HG03108 (cell line): ENCODE results near the gene PITX3.

ENCODE experiments used
- ATAC-seq: cut with Tn5 transposase; IDR thresholded peaks from one replicate; pipeline ENCODE4 v1.9.1; 2021; ENCODE audit warnings: moderate library complexity; ENCODE audit not compliant: unreplicated experiment

The PITX3 gene

GRCh38 chr10:102241444-102242117 lies at the start of gene PITX3:
PITX3 (minus strand) TSS chr10:102241512; CDS start chr10:102232080, 9,432 bp downstream.
- peak; percentile 40 for ATAC-seq

DNA sequence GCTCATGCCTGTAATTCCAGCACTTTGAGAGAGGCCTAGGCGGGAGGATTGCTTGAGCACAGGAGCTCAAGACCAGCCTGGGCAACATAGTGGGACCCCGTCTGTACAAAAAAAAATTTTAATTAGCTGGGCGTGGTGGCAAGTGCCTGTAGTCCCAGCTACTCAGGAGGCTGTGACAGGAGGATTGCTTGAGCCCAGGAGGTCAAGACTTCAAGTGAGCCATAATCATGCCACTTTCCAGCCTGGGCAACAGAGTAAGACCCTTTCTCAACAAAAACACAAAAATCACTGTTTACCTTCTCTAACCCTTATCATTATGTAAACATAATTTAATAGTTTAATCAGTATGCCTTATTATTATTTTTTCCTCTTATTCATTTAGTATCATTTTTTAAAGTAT lies 48.5 kb upstream of the PITX3 start:
- ATAC-seq, result no peak

GRCh38 chr10:102289356-102289755 lies 48.0 kb upstream of the PITX3 start:
- no peak for ATAC-seq

DNA sequence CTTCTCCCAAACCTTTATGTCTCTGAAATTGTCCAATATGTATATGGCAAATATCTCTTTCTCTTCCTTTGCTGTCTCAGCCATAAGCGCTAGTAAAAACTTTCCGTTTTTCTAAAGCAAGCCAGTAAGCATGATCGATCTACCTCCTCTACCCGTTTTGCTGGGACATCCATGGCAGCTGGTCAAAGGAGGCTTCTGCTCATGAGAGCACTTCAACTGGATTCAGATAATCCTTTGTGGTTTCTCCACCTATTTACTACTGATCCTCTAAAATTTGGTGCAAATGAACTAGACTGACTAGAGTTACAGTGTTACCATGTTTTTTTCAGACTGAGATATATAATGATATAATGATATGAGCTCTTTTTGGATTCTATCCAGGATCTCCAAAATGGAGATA lies 46.7 kb upstream of the PITX3 start:
- no peak for ATAC-seq

- ATAC-seq, result no peak
Observed at GRCh38 chr10:102287538-102287937, 46.2 kb upstream of the PITX3 start.

DNA sequence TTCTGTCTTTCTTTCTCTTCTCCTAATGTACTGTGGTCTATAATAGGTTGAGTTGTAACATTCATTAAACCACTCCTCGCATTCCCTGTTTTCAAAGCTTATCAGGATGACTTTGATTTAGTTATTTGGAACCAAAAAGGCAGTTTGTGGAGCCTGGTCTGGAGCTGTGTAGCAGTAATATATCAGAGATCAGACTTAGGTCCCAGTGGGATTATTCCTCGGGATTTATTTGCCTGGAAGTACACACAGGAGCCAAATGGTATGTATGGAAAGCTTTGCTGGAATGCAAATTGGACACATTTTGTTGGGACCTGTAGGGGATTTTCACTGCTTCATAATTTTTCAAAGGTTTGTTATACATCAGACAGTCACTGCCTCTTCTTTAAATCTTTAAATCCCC lies 44.9 kb upstream of the PITX3 start:
- no peak for ATAC-seq

DNA sequence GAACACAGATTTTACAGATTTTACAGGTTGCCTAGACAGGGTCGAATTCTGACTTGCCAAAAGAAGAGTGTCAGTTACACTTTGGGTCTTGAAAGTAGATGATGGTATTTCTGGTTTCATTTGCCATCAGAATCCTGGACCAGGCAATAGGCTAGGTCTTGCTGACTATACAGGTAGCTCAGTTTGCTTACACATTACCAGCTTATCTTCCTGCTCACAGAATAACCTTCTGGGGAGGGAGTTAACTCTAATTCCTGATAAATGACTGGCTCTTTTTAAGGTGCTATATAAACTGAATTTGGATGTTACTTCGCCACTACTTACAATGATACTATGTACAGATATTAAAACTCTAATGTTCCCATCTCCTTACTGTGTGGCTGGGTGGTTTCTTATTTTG lies 43.8 kb upstream of the PITX3 start:
- ATAC-seq, result no peak

DNA sequence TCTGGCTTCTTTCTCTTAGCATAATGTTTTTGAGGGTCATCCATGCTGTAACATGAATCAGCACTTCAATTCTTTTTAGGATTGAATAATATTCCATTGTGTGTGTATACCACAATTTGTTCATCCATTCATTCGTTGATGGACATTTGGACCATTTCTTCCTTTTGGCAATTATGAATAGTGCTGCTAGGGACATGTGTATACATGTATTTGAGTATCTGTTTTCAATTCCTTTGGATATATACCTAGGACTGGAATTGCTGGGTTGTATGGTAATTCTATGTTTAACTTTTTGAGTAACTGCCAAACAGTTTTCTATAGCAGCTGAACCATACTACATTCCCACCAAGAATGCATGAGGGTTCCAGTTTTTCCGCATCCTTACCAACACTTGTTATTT lies 43.2 kb upstream of the PITX3 start:
- no peak for ATAC-seq

DNA sequence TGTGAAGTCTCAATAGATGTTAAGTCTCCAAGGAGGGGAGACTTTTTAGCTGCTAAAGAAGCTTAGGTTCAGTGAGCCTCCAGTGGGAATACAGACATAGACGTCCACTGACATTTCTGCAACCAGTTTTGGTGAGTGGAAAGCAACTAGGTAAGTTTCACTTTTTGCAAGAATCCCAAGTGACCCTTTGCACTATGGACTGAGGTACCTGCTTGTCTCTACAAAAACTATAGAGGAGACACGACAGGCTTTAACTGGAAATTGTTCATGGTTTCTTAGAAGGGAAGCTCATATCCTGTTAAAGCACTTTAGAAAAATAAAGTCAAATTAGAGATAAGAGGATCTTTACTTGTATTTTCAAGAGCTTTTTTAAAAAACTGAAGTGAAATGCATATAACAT lies 42.6 kb upstream of the PITX3 start:
- ATAC-seq, result no peak

DNA sequence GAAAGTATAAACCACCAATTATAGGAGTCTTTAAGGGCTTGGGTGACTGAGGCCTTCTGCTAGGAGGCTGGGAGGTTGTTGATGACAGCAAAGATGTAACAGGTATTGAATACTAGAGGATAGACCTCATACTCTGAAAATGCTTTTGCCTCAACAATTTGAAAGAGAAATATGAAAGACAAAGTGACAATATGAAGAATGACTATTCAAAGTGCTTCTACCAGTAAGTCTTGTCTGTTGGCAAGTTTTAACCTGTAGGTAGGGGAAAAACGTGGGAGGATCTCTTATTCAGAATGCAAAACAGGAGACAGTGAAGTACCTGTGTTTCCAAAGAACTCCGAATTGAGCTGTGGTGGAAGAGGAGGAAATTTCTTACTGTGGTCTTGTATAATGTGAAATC lies 42.2 kb upstream of the PITX3 start:
- ATAC-seq, result no peak

DNA sequence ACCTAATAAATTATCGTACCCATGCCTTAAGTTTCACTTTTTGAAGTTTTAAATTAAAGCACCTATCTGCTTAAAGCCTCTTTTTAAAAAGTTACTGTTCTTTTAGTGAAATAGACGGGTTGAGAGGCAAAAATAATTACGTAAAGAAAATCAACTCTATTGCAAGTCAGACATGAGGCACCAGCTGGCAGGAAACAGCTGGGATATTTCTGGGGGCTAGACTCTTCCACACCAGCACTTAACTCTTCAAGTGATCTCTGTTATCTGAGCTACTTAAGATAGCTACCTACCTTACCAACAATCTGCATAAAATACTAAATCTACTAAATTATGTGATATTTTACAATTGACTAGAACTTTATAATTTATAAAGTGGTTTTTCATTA lies 39.8 kb upstream of the PITX3 start:
- no peak for ATAC-seq

- no peak for ATAC-seq
Observed at GRCh38 chr10:102280397-102281101, 39.2 kb upstream of the PITX3 start.

DNA sequence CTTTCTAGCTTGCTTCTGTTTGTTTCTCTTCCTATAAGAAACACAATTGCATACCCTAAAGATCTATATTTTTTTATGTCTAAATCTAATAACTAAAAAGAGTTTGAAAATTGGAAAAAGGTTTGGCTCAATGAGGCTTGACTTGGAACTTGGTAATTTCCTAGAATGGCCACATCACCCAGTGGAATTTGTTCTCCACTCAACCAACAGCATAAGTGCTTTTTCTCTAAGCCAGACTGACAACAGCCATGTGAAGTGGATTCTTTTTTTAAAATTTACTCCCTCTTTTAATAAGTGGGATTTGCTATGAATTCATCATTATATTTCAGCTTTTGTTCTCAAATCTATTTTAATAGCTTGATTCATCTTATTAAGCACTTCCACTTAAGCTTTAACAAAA lies 37.8 kb upstream of the PITX3 start:
- ATAC-seq, result no peak

DNA sequence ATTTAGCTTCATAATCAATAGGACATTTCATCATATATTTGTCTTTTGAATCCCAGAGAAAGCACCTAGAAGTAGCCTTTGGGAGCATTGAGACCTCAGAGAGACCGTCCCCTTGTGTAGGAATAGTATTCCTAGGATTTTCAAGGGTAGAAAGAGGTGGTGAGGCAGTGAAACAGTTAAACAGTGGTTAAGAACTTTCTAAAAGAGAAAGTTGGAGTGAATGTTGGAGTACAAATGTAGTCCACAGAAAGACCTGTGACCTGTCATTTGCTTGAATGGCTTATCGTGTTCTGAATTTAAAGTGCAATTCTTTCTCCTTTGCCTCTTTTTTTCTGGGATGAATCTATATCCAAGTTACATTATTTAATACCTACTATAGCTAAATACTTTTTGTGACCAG lies 34.0 kb upstream of the PITX3 start:
- ATAC-seq, result no peak

DNA sequence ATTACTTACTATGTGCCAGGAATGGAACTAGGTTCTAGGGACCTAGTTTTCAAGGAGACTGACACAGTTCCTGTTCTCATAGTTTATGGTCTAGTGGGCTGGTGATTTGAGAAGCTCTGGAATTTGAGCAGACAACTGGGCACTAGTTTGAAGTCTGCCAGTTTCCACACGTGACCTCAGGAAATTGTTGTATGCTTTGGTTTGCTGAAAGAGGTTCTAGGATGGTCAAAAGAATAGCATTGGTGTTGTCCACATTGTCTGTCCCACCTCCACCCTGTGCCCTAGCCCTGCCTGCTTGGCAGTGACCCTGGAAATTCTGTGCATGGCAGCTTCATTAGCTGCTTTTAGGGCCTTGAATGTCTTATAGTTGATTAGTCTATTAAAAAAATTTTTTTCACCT lies 32.8 kb upstream of the PITX3 start:
- ATAC-seq, result no peak

- no peak for ATAC-seq
Observed at GRCh38 chr10:102269017-102269416, 27.7 kb upstream of the PITX3 start.

DNA sequence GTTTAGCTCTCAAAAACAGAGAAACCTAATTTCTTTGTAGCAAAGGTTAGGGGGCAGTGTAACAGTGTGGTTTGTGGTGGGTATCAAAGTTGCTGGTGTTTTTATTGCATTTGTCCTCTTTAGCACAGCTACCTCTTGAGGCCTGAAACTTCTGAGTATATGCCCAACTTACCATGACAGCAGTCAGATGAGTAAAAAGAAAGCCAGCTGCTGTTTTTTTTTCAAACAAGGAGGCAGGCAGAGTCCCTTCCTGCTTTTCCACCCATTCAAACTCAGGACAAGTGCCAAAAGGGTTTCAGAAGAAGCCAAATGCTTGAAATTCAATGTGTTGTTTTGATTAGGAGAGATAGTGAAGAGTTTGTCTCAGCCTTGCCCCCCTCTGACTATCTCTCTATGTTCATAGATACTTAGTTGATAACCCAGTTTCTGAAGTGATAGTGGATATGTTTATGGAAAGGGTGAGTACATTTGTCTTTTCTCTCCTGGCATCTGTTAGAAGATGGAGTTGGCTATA lies 27.1 kb upstream of the PITX3 start:
- ATAC-seq, result no peak

DNA sequence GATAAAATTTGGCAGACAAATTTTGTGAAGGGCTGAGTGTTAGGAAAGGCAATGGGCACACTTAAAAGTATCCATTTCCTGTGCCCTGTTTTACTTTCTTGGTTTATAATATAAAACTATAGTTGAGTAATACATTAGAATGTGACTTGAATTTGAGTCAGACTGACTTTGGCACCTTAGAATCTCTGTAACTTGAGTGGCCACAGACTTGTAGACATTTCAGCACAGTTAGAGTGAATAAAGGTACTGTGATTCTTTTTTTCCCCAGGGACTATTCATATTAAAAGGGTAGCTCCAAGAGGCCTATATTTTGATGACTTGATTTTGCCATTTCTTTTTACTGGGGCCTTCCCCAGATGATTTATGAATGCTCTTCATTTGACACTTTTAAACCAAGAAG lies 26.4 kb upstream of the PITX3 start:
- ATAC-seq, result no peak

GRCh38 chr10:102266670-102267069 lies 25.4 kb upstream of the PITX3 start:
- no peak for ATAC-seq

GRCh38 chr10:102264371-102264770 lies 23.1 kb upstream of the PITX3 start:
- no peak for ATAC-seq

GRCh38 chr10:102262744-102263370 lies 21.5 kb upstream of the PITX3 start:
- ATAC-seq, result no peak

GRCh38 chr10:102261842-102262241 lies 20.5 kb upstream of the PITX3 start:
- no peak for ATAC-seq
